SK-N-MC (cell line): ENCODE results near the gene SLC17A3.

Experiments
- DNase-seq: peaks from one replicate; pipeline ENCODE4 v3.0.0-alpha.2; 2011; ENCODE audit warnings: low read depth, low spot score
- H3K27ac ChIP-seq: fragments of 200-600 bp; sonication (generic); 2 replicates; pipeline ENCODE4 v1.5.1; 2016; ENCODE audit warnings: mixed run types
- H3K36me3 ChIP-seq: fragments of 200-600 bp; sonication (generic); 2 replicates; pipeline ENCODE4 v1.6.1; 2017; ENCODE audit warnings: antibody characterized with exemption, low read length, mixed read lengths; ENCODE audit not compliant: insufficient read depth
- H3K4me3 ChIP-seq: fragments of 200-600 bp; sonication (generic); 2 replicates; pipeline ENCODE4 v1.5.1; 2016
- H3K9ac ChIP-seq: fragments of 200-600 bp; sonication (generic); 2 replicates; pipeline ENCODE4 v1.8.0; 2017; ENCODE audit warnings: mixed run types, mixed read lengths; ENCODE audit not compliant: insufficient read length
- H3K9me3 ChIP-seq: fragments of 200-600 bp; sonication (generic); 2 replicates; pipeline ENCODE4 v1.6.1; 2017; ENCODE audit warnings: low read depth, mild to moderate bottlenecking, antibody characterized with exemption, low read length, moderate library complexity, mixed read lengths
- EZH2 ChIP-seq: fragments of 200-600 bp; sonication (generic); IDR thresholded peaks from one replicate; pipeline ENCODE4 v1.6.1; 2017; ENCODE audit warnings: antibody characterized with exemption
- FOXP2 ChIP-seq: optimal IDR thresholded peaks from 2 replicates; pipeline ENCODE3; 2011; ENCODE audit warnings: mild to moderate bottlenecking, moderate library complexity; ENCODE audit not compliant: insufficient read depth; ENCODE audit errors: extremely low read length, control extremely low read depth
- POLR2AphosphoS5 ChIP-seq: IDR thresholded peaks from 2 replicates; pipeline ENCODE4 v1.6.1; 2012; ENCODE audit warnings: mild to moderate bottlenecking, low read depth, low read length, borderline replicate concordance

SLC17A3 gene

GRCh38 chr6:25804804-25805203 is 69.2 kb downstream of the SLC17A3 start:
- Histone ChIP-seq H3K9me3 (no peaks in the 10 kb centered on the region), H3K9ac (no peak overlapping the region), H3K27ac (no peak overlapping the region), H3K36me3 (no peaks in the 10 kb centered on the region), H3K4me3 (no peak overlapping the region)
- TF ChIP-seq FOXP2 = no peak
- TF ChIP-seq EZH2 = no peak
- TF ChIP-seq POLR2AphosphoS5 = no peak
- no peak for DNase-seq

DNA sequence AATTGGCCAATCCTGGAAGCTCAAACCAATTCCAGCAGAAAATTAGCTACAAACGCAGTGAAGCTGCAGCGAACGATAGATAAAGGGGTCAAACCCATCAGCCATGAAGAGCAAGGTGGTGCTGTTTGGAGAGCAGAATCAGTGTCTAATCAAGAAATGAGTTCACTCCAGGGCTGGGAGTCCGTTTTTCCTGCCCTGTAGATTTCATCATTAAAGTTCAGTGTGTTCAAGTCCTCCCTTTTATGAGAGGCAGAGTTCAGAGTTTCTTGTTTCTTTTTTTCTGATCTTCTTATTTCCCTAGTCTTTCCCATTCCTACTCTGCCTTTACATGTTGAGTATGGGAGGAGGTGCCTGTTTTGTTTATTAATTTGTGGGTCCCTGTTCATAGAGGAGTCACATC is 72.6 kb downstream of the SLC17A3 start:
- Histone ChIP-seq H3K9me3 (no peaks in the 10 kb centered on the region), H3K36me3 (no peaks in the 10 kb centered on the region), H3K27ac (no peak overlapping the region), H3K9ac (no peak overlapping the region), H3K4me3 (no peak overlapping the region)
- TF ChIP-seq POLR2AphosphoS5 (no peak), EZH2 (no peak), FOXP2 (no peak)
- DNase-seq = no peak
